Endodermal cell (in vitro differentiated cells): ENCODE results near the gene AMOTL2. TPM values are rescaled to one million over a fixed set of nuclear protein-coding genes. Genes with fewer than 3 reads are reported as not detected.

ENCODE experiments used
- DNase-seq: peaks from one replicate; pipeline ENCODE4 v3.0.0-alpha.2; 2017
- H3K27ac ChIP-seq: 2 replicates; pipeline ENCODE4 v1.5.1; 2013; ENCODE audit warnings: mild to moderate bottlenecking, low read depth, low read length, moderate library complexity
- H3K27me3 ChIP-seq: 2 replicates; pipeline ENCODE4 v1.6.1; 2013; ENCODE audit warnings: mild to moderate bottlenecking, low read length, moderate library complexity; ENCODE audit not compliant: insufficient read depth, control insufficient read depth, poor library complexity, severe bottlenecking
- H3K36me3 ChIP-seq: 2 replicates; pipeline ENCODE4 v1.7.0; 2013; ENCODE audit warnings: mild to moderate bottlenecking, low read length, moderate library complexity; ENCODE audit not compliant: control insufficient read depth, insufficient read depth
- H3K4me1 ChIP-seq: one replicate; pipeline ENCODE4 v1.7.0; 2013; ENCODE audit warnings: low read length; ENCODE audit not compliant: control insufficient read depth, insufficient read depth
- H3K4me3 ChIP-seq: 2 replicates; pipeline ENCODE4 v1.5.1; 2013; ENCODE audit warnings: mild to moderate bottlenecking, low read length, moderate library complexity
- H3K9ac ChIP-seq: 2 replicates; pipeline ENCODE4 v1.6.1; 2013; ENCODE audit warnings: mild to moderate bottlenecking, low read length, moderate library complexity; ENCODE audit not compliant: poor library complexity, severe bottlenecking; ENCODE audit errors: extremely low read depth
- H3K9me3 ChIP-seq: 2 replicates; pipeline ENCODE4 v1.6.1; 2013; ENCODE audit warnings: mild to moderate bottlenecking, low read length, moderate library complexity; ENCODE audit not compliant: control insufficient read depth
- H3K27ac Mint-ChIP-seq: 2 replicates; pipeline ENCODE4 v1.8.0; 2020; ENCODE audit warnings: mixed read lengths
- H3K27me3 Mint-ChIP-seq: 2 replicates; pipeline ENCODE4 v1.8.0; 2021; ENCODE audit warnings: mild to moderate bottlenecking, mixed read lengths; ENCODE audit not compliant: insufficient read depth
- H3K36me3 Mint-ChIP-seq: 2 replicates; pipeline ENCODE4 v1.8.0; 2020; ENCODE audit warnings: low read depth, mixed read lengths
- H3K4me1 Mint-ChIP-seq: 2 replicates; pipeline ENCODE4 v1.8.0; 2020; ENCODE audit warnings: mixed read lengths
- H3K4me3 Mint-ChIP-seq: 2 replicates; pipeline ENCODE4 v1.8.0; 2020; ENCODE audit warnings: mild to moderate bottlenecking, moderate library complexity, mixed read lengths
- H3K9me3 Mint-ChIP-seq: 2 replicates; pipeline ENCODE4 v1.8.0; 2020; ENCODE audit warnings: mild to moderate bottlenecking, mixed read lengths
- WGBS, 2 experiments: methylation state at CpG; one replicate each; pipeline versions ENCODE4 v1.1.5 to v1.1.7; 2013; ENCODE audit warnings: missing lambda C conversion rate in 2 of 2, mixed read lengths in 1 of 2; ENCODE audit not compliant: insufficient coverage in 1 of 2, insufficient read length in 1 of 2; 5-methylcytosine and 5-hydroxymethylcytosine counted together
- total RNA-seq, 2 donors: library from RNA; stranded (reverse); fragmentation: NEBNext Ultra II Directional in 1 of 2; extraction: Animal tissue kit (Norgen Biotek cat#: 25700) in 1 of 2; gene quantifications; 2 replicates in 1 of 2; 3 replicates in 1 of 2; pipeline ENCODE4 v1.2.1, GENCODE V29; 2021
- TF ChIP-seq, protein P1 (sequence below): fragments of 200-600 bp; sonication (generic); conservative IDR thresholded peaks from 2 replicates; pipeline ENCODE4 v1.5.0; 2021; ENCODE audit warnings: antibody characterized with exemption, mild to moderate bottlenecking

AMOTL2 gene
- total RNA-seq, 2 donors from 2014 or later: 109 to 153 TPM

DNA sequence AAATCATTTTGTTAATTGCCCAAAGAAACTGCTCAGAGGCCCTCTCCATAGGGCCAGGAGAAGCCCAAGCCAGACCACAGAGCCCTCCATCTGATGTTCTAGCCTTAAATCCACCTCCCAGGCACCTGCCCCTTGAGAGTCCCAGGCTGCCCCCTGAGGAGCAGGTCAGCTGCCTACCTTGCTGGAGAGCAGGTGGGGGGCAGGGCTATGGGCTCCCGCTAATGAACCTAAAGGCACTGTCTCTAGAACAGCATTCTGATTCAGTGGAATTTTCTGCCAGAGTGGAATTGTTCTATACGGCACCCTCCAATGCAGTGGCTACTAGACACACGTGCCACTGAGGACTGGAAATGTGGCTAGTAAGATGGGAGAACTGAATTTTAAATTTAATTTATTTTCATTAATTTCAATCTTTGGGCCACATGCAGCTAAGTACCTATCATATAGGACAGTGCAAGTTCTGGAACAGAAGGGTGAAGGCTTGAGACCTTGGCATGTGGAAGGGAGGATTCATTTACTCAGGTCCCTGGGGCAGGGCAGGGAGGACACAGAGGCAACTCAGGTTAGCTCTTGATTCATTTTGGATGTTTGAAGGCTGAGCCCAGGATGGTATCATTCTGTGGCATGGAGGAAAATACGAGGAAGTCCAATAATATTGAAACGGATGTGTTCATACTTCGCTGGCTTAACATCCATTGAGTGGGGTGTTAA, 11.4 kb downstream of the AMOTL2 start:
- 84 to 93% methylated on average over 4 to 6 of the region's 6 CpGs for WGBS, 2 experiments
- H3K36me3 ChIP-seq: peaks cover 96% of the 10 kb centered on the region
- Mint-ChIP-seq H3K36me3 (peaks cover 76% of the 10 kb centered on the region), H3K27me3 (no peaks in the 10 kb centered on the region), H3K4me3 (peak overlapping the region; percentile 44), H3K4me1 (peaks cover 48% of the 10 kb centered on the region), H3K9me3 (no peaks in the 10 kb centered on the region), H3K27ac (peak overlapping the region; percentile 99)
- DNase-seq: peak; percentile 62
- no peaks in the 10 kb centered on the region for H3K9me3 ChIP-seq
- H3K4me3 ChIP-seq: no peak overlapping the region
- peak overlapping the region; percentile 75 for H3K9ac ChIP-seq
- TF ChIP-seq, protein P1, sequence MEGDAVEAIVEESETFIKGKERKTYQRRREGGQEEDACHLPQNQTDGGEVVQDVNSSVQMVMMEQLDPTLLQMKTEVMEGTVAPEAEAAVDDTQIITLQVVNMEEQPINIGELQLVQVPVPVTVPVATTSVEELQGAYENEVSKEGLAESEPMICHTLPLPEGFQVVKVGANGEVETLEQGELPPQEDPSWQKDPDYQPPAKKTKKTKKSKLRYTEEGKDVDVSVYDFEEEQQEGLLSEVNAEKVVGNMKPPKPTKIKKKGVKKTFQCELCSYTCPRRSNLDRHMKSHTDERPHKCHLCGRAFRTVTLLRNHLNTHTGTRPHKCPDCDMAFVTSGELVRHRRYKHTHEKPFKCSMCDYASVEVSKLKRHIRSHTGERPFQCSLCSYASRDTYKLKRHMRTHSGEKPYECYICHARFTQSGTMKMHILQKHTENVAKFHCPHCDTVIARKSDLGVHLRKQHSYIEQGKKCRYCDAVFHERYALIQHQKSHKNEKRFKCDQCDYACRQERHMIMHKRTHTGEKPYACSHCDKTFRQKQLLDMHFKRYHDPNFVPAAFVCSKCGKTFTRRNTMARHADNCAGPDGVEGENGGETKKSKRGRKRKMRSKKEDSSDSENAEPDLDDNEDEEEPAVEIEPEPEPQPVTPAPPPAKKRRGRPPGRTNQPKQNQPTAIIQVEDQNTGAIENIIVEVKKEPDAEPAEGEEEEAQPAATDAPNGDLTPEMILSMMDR: no peak
- no peak overlapping the region for H3K27ac ChIP-seq
- no peaks in the 10 kb centered on the region for H3K27me3 ChIP-seq
- H3K4me1 ChIP-seq: peaks cover 47% of the 10 kb centered on the region

DNA sequence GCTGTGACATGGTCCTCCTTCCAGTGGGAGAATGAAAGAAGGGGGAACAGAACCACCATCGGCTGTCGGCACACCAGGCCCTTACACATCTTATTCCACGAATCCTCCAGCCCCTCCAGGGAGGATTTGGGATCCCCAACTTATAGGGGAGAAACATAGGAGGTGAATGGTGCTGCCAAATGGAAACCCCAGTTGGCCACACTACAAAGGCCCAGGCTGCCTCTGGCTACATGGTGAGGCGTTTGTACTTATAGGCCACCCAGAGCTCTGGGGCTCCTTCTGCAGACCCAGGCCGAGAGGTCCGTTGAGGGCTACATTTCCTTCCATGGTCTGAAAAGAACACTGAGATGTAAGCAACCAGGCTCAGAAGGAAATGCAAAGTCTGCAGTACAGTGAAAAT, 12.0 kb downstream of the AMOTL2 start:
- peaks cover 48% of the 10 kb centered on the region for H3K4me1 ChIP-seq
- TF ChIP-seq, protein P1: no peak
- H3K9me3 ChIP-seq: no peaks in the 10 kb centered on the region
- no peaks in the 10 kb centered on the region for H3K27me3 Mint-ChIP-seq
- no peak overlapping the region for H3K27ac ChIP-seq
- peak overlapping the region; percentile 61 for H3K27ac Mint-ChIP-seq
- H3K36me3 ChIP-seq: peaks cover 96% of the 10 kb centered on the region
- peaks cover 52% of the 10 kb centered on the region for H3K4me1 Mint-ChIP-seq
- H3K36me3 Mint-ChIP-seq: peaks cover 78% of the 10 kb centered on the region
- 97% methylated on average over 3 to 6 of the region's 6 CpGs for WGBS, 2 experiments
- no peak overlapping the region for H3K9ac ChIP-seq
- H3K4me3 ChIP-seq: no peak overlapping the region
- H3K9me3 Mint-ChIP-seq: no peaks in the 10 kb centered on the region
- H3K4me3 Mint-ChIP-seq: no peak overlapping the region
- DNase-seq: peak; percentile 44
- no peaks in the 10 kb centered on the region for H3K27me3 ChIP-seq

- H3K36me3 Mint-ChIP-seq: peaks cover 78% of the 10 kb centered on the region
- no peaks in the 10 kb centered on the region for H3K9me3 Mint-ChIP-seq
- peak; percentile 58 for DNase-seq
- Histone ChIP-seq H3K4me3 (no peak overlapping the region), H3K9ac (no peak overlapping the region), H3K36me3 (peaks cover 96% of the 10 kb centered on the region), H3K4me1 (peaks cover 40% of the 10 kb centered on the region), H3K27ac (no peak overlapping the region), H3K9me3 (no peaks in the 10 kb centered on the region), H3K27me3 (no peaks in the 10 kb centered on the region)
- WGBS, 2 experiments: 96 to 98% methylated on average over 21 to 33 of the region's 33 CpGs
- no peaks in the 10 kb centered on the region for H3K27me3 Mint-ChIP-seq
- H3K4me1 Mint-ChIP-seq: peaks cover 52% of the 10 kb centered on the region
- no peak overlapping the region for H3K27ac Mint-ChIP-seq
- TF ChIP-seq, protein P1: no peak
- H3K4me3 Mint-ChIP-seq: no peak overlapping the region
Observed at GRCh38 chr3:134361162-134361835, 12.9 kb downstream of the AMOTL2 start.
